Measurements from ENCODE around the gene F13A1. TPM values are rescaled to one million over a fixed set of nuclear protein-coding genes. Genes with fewer than 3 reads are reported as not detected.

Gene F13A1
- total RNA-seq, 4 donors from 2014 or later, result 28.8 to 303 (median 117) TPM

GRCh38 chr6:6220718-6221117 lies 99.7 kb downstream of the F13A1 start:
- Histone ChIP-seq H3K27me3 (no peaks in the 10 kb centered on the region), H3K27ac (no peak overlapping the region), H3K9me3 (no peaks in the 10 kb centered on the region), H3K4me3 (no peak overlapping the region), H3K4me1 (no peaks in the 10 kb centered on the region), H3K36me3 (no peaks in the 10 kb centered on the region)
- ATAC-seq, result no peak
- TF ChIP-seq EP300 (IDR thresholded peaks at IDR 0.05) (no peak), POLR2AphosphoS5 (IDR thresholded peaks at IDR 0.05) (no peak), POLR2A (IDR thresholded peaks at IDR 0.05) (no peak), CTCF (IDR thresholded peaks at IDR 0.05) (no peak)
- WGBS, 2 donors (ENCODE audit: low coverage in 1 of 2), result 61 to 79% methylated on average over 2 of the region's 2 CpGs

GRCh38 chr6:6219716-6220115 lies 100.7 kb downstream of the F13A1 start:
- Histone ChIP-seq H3K27me3 (no peaks in the 10 kb centered on the region), H3K4me1 (no peaks in the 10 kb centered on the region), H3K9me3 (no peaks in the 10 kb centered on the region), H3K27ac (no peak overlapping the region), H3K4me3 (no peak overlapping the region), H3K36me3 (no peaks in the 10 kb centered on the region)
- TF ChIP-seq EP300 (IDR thresholded peaks at IDR 0.05), result no peak
- TF ChIP-seq POLR2A (IDR thresholded peaks at IDR 0.05), result no peak
- TF ChIP-seq CTCF (IDR thresholded peaks at IDR 0.05), result no peak
- TF ChIP-seq POLR2AphosphoS5 (IDR thresholded peaks at IDR 0.05), result no peak
- 57 to 83% methylated on average over 3 of the region's 3 CpGs for WGBS, 2 donors (ENCODE audit: low coverage in 1 of 2)
- no peak for ATAC-seq

GRCh38 chr6:6218759-6219085 lies 101.7 kb downstream of the F13A1 start:
- H3K36me3 ChIP-seq, result no peaks in the 10 kb centered on the region
- no peaks in the 10 kb centered on the region for H3K4me1 ChIP-seq
- TF ChIP-seq EP300 (IDR thresholded peaks at IDR 0.05) (no peak), POLR2AphosphoS5 (IDR thresholded peaks at IDR 0.05) (no peak), POLR2A (IDR thresholded peaks at IDR 0.05) (no peak), CTCF (IDR thresholded peaks at IDR 0.05) (no peak)
- no peaks in the 10 kb centered on the region for H3K27me3 ChIP-seq
- H3K9me3 ChIP-seq, result no peaks in the 10 kb centered on the region
- H3K4me3 ChIP-seq, result no peak overlapping the region
- peak; percentile 51 for ATAC-seq
- no peak overlapping the region for H3K27ac ChIP-seq
- WGBS, 2 donors (ENCODE audit: low coverage in 1 of 2), result 70% methylated on average over 2 of the region's 3 CpGs; no CpG with 5 or more reads in 1 of the 2 donors

- Histone ChIP-seq H3K4me1 (no peaks in the 10 kb centered on the region), H3K36me3 (no peaks in the 10 kb centered on the region), H3K9me3 (no peaks in the 10 kb centered on the region), H3K27me3 (no peaks in the 10 kb centered on the region), H3K4me3 (no peak overlapping the region), H3K27ac (no peak overlapping the region)
- ATAC-seq, result peak; percentile 65
- TF ChIP-seq POLR2AphosphoS5 (IDR thresholded peaks at IDR 0.05), result no peak
- no peak for TF ChIP-seq EP300 (IDR thresholded peaks at IDR 0.05)
- TF ChIP-seq CTCF (IDR thresholded peaks at IDR 0.05), result no peak
- no peak for TF ChIP-seq POLR2A (IDR thresholded peaks at IDR 0.05)
- WGBS, 2 donors (ENCODE audit: low coverage in 1 of 2), result 36 to 37% methylated on average over 7 to 8 of the region's 11 CpGs
Observed at GRCh38 chr6:6217855-6218758, 102.4 kb downstream of the F13A1 start.

- Histone ChIP-seq H3K36me3 (no peaks in the 10 kb centered on the region), H3K4me3 (no peak overlapping the region), H3K9me3 (peaks cover 0 to 39% (median 0%) of the 10 kb centered on the region in 3 donors), H3K27me3 (no peaks in the 10 kb centered on the region), H3K27ac (no peak overlapping the region), H3K4me1 (no peaks in the 10 kb centered on the region)
- 73 to 86% methylated on average over 2 of the region's 2 CpGs for WGBS, 2 donors (ENCODE audit: low coverage in 1 of 2)
- TF ChIP-seq POLR2AphosphoS5 (IDR thresholded peaks at IDR 0.05), result no peak
- no peak for TF ChIP-seq CTCF (IDR thresholded peaks at IDR 0.05)
- TF ChIP-seq EP300 (IDR thresholded peaks at IDR 0.05), result no peak
- TF ChIP-seq POLR2A (IDR thresholded peaks at IDR 0.05), result no peak
- no peak for ATAC-seq
Observed at GRCh38 chr6:6210994-6211393, 109.5 kb downstream of the F13A1 start.

Measured in gastroesophageal sphincter (tissue), 4 donors.